GM18868 (cell line): Measurements from ENCODE around the gene SERTAD3.
A peak's percentile ranks its signal among the peaks of the same experiment; 100 is the strongest.
"Not testable (repeated sequence)": the region's sequence is repeated elsewhere in the genome, so short reads cannot be mapped to it uniquely, and the experiment has no call there.

ENCODE experiments used
- ATAC-seq: cut with Tn5 transposase; IDR thresholded peaks from one replicate; pipeline ENCODE4 v1.9.1; 2021; ENCODE audit warnings: mild to moderate bottlenecking, moderate library complexity; ENCODE audit not compliant: unreplicated experiment

SERTAD3 gene

DNA sequence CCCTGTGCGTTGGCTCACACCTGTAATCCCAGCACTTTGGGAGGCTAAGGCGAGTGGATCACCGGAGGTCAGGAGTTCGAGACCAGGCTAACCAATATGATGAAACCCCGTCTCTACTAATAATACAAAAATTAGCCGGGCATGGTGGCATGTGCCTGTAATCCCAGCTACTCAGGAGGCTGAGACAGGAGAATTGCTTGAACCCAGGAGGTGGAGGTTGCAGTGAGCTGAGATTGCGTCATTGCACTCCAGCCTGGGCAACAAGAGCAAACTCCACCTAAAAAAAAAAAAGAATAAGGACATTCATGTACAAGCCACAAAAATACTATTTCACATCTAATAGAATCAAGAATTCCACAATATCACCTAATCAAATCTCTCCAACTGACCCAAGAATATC lies 15.9 kb downstream of the SERTAD3 start:
- ATAC-seq = not testable (repeated sequence)

DNA sequence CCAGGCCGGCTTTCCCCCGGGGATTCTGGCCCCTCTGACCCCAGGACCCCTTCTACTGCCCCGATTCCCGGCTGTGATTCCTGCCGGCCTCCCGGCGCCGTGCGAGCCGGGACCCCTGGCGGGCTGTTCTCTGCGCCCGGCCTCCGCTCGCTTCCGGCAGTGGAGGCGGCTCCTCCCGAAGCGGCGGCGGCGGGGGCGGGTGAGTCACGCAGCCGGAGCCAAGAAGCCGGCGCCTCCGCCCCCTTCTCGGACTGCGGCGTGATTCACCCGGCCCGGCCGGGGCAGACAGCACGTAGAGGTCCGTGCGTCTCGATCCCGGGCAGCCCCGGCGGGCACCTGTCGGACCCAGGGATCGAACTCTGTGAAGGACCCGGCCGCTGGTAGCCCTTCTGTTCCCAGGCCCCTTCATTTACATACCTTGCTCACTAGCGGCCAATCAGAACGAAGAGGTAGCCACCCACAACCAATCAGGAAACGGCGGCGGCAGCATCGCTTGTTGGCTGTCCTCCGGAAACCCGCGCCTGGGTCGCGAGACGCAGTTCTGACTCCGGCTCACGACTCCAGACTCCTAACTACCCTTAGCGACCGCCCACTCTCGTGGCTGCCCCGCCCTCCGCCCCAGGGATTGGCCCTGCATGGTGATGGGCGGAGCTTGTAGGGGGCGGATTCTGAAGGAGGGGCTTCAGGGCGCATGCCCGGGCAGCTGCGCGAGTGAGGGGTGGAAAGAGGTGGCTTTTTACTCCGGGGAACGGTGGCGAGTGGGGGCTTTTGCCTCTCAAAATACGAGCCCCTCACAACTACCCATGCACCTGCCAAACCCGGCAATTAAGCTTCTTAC lies 18.5 kb downstream of the SERTAD3 start, which contains the start of gene SERTAD1:
Gene SERTAD1, minus strand, starts transcription at position 543 of the 838 bp plus-strand sequence. CDS start 2,446 bp downstream, outside the sequence.
- ATAC-seq = peak; percentile 81

DNA sequence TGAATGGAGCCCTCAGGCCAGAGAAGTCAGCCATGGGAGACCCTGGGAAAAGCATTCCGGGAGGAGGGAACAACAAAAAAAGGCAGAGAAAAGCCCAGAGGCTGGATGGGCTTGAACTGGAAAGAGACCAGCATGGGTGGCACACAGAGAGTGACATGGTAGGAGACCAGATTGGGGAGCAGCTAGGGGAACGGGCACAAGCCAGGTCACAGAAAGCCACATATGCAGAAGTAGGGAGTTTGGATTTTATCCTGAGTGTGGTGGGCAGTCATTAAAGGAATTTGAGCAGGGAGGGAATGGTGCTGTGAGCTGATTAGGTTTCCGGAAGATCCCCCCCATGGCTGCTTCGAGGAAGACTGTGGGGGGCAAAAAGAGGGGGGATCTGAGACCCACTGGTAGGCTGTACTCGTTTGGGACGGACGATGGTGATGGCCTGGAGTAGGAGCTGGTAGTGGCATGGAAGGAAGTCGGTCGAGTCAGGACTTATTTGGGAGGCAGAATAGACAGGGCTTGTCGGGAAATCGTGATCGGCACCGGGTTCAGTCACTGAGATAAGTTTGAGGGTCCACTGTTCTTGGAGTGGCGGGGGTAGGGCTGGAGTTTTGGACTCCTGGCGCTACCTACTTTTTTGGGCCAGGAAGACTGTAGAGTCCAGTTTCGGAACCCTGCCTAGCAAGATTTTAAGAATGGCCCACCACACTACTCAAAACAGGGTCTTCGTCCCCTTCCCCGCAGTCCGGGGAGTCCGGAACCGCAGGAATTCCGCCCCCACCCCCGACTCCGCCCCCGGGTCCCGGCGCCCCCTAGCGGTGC lies 19.3 kb downstream of the SERTAD3 start:
- no peak for ATAC-seq

DNA sequence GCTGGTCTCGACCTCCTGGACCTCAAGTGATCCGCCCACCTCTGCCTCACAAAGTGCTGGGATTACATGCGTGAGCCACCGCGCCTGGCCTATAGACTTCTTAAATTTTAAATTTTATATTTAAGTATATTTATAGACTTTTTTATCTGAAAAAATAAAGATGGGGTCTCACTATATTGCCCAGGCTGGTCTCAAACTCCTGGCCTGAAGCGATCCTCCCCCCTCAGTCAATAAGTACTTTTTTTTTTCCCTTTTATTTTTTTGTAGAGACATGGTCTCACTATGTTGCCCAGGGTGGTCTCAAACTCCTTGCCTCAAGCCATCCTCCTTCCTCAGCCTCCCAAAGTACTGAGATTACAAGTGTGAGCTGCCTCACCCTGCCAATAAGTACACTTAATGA lies 20.2 kb downstream of the SERTAD3 start:
- ATAC-seq = no peak

DNA sequence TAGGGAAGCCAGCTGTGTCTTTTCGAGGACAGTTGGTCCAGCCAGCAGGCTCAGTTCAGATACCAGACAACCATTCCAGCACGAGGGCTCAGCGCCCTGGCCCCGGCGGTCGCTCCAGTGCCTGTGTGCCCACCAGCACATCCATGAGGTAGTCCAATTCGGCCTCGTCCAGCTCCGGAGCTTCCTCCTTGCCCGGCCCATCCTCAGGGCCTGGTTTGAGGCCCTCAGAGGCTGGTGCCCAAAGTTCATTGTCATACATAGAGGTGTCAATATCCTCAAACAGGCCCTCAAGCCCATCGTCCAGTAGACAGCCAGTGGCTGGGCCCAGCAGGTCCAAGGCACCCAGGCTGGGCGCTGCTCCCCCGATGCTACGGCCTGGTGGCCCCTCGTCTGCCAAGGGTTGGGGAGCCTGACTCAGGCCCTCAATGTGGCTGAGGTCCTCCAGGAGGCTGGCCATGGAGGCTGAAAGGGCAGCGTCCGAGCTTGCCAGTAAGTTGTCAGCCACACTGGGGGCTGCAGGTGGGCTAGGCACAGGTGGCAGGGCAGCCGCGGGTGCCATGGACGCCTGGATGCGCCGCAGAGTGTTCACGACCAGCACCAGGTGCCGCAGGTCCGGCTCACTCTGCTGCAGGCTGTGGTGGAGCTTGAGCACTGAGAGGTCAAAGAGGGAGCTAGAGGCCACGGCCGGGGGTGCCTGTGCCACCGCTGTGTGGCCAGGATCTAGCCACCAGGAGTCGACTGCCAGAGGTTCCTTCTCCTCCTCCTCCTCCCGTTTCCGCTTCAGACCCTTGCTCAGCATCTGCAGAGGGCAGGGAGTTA lies 21.2 kb downstream of the SERTAD3 start:
- no peak for ATAC-seq

DNA sequence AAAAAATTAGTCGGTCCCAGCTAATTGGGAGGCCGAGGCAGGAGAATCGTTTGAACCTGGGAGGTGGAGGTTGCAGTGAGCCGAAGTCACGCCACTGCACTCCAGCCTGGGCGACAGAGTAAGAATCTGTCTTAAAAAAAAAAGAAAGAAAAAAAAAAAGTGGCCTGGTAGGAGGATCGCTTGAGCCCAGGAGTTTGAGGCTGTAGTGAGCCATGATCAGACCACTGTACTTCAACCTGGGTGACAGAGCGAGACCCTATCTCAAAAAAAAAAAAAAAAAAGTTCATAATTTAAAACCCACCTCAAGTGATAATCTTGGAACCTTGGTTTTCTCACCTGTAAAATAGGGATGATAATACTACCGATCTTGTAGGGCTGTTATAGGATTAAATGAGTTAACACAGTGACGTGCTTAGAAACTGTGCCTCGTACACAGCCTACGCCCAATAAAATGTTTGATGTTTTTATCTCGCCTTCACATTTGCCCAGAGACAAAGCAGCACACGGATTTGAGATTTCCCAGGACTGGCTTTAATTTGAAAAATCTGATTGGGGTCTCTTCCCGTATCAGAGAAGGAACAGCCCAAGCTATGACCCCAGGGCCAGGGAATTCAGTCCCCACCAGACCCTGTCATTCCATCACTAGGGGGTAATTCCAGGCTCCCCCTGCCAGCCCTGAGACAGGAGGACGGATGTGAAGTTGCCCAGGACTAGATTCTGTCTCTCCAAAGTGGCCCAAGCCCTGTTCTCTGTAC lies 22.0 kb downstream of the SERTAD3 start:
- no peak for ATAC-seq

DNA sequence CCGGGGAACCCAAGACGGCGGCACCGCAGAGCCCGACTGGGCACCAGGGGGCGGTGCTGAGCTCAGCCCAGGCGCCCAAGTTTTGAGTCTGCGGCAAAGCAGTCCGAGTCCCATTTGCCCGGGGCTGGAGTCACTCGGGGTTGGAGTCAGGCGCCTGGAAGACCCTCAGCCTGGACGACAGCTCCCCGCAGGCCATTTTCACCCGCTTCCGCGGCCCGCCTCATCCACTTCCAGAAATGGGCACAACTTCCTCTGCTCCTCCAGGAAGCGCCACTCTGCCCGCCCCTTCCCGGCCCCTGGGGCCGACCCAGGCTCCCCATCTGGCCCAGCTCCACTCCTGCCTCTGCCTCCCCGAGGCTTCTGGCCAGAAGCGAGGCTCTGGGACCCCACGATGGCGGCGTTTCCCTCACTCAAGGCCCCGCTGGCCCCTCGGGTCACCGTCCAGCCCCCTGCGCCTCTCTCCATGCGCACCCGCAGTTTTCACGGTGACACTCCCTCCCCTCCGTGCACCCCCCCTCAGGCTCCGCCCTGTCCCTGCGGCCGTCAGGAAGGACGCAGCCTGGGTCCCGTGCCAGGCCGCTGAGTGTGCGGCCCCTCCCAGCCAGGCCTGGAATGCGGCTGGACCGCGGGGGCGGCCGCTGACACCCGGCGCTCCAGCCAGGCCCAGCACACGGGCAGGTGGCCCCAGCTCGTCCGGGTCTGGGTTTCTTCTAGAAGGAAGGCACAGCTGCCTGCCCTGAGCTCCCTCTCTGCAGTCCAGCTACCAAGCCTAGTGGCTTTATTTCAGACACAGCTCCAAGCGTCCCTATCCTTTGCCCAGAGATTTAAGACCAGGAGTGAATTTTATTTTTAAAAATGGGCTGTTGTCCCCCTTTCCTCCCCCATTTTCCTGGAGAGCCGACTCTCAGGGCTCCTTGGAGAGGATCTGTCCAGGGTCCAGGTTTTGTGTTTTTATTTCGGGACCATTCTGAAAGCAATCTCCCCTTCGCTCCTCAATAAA lies 23.1 kb downstream of the SERTAD3 start:
- ATAC-seq = peak; percentile 37

DNA sequence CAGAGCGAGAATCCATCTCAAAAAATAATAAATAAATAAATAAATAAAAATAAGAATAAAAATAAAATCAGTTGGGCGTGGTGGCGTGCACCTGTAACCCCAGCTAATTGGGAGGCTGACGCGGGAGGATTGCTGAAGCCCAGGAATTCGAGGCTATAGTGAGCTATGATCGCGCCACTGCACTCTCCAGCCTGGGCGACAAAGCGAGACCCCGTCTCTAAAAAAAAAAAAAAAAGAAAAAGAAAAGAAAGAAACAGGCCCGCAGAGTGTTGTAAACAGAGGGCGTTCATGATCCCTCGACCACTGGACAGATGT lies 23.7 kb downstream of the SERTAD3 start:
- no peak for ATAC-seq

DNA sequence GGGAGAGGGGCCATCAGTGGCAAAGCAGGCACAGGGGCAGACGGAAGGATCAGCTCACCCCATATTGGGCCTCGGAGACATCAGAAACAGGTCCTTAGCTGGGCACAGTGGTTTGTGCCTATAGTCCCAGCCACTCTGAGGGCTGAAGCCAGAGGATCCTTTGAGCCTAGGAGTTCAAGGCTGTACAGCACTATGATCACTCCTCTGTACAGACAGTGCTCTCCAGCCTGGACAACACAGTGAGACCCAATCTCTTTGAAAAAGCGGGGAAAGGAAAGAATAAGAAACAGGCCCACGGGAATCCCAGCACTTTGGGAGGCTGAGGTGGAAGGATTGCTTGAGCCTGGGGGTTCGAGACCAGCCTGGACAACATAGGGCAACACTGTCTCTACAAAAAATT lies 24.4 kb downstream of the SERTAD3 start:
- ATAC-seq = no peak

DNA sequence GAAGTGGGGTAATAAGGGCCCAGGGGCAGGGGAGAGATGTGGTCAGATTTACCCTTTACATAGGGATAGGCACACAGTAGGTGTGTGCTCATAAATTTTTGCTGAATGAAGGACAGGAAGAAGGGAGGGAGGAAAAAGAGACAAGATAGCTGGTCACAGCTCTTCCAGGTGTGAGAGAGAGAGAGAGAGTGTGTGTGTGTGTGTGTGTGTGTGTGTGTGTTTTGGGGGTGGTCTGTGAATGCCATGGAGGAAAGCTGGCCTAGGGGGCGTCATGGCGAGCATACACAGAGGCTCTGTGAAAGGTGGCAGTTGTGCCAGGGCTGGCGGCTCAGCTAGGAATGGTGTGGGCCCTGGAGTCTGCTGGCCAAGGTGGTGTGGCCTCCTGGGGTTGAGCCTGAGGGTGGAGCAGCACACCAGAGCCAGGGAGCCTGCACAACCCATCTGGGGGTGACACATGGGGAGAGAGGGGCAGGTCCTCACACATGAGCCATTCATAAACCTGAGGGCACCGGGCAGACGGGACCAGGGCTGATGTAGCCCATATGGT lies 25.0 kb downstream of the SERTAD3 start:
- no peak for ATAC-seq

DNA sequence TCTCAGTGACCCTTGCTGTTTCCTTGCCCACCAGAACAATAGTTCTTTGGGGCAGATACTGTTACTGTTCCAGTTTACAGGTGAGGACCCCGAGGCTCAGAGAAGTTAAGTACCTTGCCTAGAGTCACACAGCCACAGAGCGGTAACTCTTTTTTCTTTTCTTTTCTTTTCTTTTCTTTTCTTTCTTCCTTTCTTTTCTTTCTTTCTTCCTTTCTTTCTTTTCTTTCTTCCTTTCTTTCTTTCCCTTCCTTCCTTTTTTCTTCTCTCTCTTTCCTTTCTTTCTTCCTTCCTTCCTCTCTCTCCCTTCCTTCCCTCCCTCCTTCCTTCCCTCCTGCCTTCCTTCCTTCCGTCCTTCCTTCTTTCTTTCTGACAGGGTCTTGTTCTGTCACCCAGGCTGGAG lies 26.1 kb downstream of the SERTAD3 start:
- ATAC-seq = no peak

DNA sequence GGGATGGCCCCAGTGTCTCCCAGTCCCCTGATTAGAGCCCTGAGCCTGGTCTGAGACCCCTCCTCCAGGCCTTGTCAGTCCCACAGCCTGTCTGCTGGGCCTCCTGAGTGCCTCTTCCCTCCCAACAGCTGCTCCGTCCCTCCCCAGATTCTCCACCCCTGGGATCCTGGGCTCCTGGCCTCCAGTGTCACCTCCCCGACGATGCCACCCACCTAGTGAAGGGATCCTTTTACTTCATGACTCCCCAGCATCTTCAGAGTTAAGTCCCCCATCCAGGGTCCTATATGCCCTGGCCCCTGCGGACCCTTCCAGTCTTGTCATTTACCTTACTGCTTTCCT lies 26.5 kb downstream of the SERTAD3 start:
- ATAC-seq = no peak

DNA sequence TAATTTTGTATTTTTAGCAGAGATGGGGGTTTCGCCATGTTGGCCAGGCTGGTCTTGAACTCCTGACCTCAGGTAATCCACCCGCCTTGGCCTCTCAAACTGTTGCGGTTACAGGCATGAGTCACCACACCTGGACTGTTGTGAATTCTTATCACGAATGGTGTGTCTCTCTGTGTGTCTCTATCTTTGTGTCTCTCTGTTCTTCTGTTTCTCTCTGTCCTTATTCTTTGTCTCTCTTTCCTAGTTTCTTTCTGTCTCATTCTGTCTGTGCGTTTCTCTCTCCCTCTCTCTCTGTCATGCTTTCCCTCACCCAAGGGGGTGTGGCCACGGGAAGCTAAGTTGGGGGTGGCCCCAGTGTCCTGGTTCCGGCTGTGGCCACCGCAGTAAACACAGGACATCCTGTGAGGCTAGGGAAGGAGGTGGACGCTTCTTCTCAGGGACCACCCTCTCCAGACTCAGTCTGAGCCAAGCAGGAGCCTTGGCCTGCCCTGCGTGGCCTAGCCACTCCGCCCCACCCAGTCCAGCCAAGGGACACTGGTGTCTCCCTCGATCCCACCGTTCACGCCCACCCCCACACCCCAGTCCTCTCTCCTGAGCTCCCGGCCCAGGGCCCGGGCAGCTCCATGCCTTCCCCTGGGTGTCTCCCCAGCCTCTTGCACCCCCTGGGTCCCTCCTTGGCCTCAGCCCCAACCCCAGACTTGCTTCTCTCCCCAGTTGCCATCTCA lies 27.1 kb downstream of the SERTAD3 start:
- ATAC-seq = no peak

DNA sequence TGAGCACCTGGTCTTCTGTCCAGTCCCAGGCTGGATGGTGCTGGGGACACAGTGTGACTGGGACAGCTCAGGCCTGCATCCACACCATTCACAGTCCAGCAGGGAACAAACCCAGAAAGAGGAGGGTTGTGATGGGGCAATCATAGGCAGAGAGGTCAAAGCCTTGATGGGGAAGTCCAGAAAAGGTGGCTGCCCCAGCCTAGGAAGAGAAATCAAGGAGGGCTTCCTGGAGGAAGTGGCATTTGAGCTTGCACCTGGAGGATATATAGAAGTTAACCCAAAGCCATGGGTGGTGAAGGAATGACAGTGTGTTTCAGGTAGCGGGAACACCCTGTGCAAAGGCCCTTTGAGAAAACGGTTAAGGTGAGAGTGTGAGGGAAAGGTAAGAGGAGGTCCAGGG lies 28.4 kb downstream of the SERTAD3 start:
- no peak for ATAC-seq

DNA sequence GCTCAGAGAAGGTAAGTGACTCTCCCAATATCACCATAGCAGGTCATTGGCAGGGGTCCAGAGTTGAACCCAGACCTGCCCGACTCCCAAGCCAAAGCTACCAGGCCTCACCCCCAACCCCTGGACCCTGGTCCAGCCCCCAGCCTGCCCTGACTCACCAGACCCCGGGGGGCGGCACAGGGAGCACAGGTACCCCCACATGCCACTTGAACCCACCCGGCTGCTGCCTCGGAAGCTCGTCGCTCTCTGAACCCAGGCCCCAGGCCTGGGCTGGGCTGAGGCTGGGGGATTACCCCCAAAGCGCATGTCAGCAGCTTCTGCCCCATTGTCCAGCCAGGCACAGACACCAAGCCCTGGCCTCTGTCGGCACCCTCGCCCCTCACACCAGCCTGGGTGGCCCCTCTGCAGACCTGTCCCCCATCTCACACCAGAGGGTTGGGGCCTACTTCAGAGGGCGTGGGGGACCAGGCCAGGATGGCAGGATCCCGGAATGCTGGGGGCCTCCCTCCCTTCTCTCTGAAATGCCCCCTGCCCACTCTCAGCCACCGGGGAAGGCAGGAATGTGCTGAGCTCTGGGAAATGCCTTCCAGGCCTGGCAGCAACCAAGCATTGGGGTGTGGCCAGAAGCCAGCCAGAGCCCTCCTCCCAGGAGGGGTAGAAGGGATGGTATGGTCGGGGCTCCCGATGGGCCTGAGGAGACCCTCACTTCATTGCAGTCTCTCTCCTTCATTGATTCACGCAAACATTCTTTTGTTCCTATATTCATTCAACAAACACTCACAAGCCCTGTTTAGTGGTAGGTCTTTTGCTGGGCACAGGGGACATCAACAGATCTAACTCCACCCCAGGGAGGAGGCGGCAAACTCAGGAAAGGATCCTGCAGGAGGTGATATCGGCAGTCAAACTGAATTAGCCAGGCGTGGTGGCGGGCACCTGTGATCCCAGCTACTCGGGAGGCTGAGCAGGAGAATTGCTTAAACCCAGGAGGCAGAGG lies 29.3 kb downstream of the SERTAD3 start:
- no peak for ATAC-seq

DNA sequence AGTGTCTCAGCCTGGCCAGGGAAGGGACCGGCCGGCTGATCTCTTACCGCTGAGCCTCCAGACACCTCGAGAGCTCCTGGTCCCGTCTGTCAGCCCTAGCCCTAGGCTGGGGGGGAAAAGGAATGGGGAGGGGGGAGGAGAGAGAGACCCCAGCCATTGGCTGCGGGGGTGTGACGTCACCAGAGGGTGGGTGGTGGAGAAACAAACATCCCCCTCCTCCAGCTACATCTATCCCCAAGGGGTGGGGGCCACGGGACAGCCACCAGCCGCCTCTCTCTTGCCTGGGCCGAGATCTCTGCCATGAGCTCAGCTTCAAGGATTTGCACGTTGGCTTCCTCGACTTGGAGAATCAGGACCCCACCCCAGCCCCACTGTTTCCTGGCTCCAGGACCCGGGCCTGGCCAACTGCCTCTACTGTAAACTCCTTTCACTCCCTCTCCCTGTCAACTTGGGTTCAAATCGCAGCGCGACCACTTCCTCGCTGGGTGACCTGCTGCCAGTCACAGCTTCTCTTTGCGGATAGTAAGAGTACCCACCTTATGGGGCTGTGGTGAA lies 30.8 kb downstream of the SERTAD3 start, which contains the start of gene PRX:
Gene PRX, minus strand, starts transcription at position 88 of the 555 bp plus-strand sequence. CDS start 5,446 bp downstream, outside the sequence.
- ATAC-seq = no peak

DNA sequence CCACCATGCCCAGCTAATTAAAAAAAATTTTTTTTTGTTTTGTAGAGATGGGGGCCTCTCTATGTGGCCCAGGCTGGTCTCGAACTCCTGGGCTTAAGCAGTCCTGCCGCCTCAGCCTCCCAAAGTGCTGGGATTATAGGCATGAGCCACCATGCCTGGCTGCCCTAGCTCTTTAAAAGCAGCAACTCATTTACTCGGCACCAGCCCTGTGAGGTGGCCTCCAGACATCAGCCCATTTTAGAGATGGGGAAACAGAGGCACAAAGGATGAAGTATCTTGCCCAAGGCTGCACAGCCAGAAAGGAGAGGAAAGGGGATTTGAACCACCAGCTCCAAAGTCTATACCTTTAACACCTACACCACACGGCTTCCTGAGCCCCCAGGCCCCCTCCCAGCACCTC lies 31.3 kb downstream of the SERTAD3 start:
- ATAC-seq = no peak
